PC-3 (cell line): ENCODE data around the gene CPLANE2. TPM values are rescaled to one million over a fixed set of nuclear protein-coding genes. Genes with fewer than 3 reads are reported as not detected.

ENCODE experiments used
- ATAC-seq: fragments of 200-7000 bp; cut with Tn5 transposase; 2 replicates; pipeline ENCODE4 v1.9.1; 2020; ENCODE audit warnings: mild to moderate bottlenecking, moderate library complexity
- BruUV-seq: library from RNA; stranded (reverse); fragments of 400-500 nt; replicated peaks from 2 replicates; lab custom pipeline; 2021; lab: Mats Ljungman, UMichigan
- CTCF ChIA-PET: fragments of 300-600 bp; sonication (Branson Sonifier 250); formaldehyde crosslinking; loops from one replicate; lab custom pipeline; 2022; ENCODE audit warnings: antibody characterized with exemption; lab: Charles Lee
- POLR2A ChIA-PET: fragments of 300-600 bp; sonication (Branson Sonifier 250); formaldehyde crosslinking; loops from one replicate; lab custom pipeline; 2022; ENCODE audit warnings: antibody characterized with exemption; ENCODE audit not compliant: unreplicated experiment; lab: Charles Lee
- DNase-seq: peaks from one replicate; pipeline ENCODE4 v3.0.0-alpha.2; 2015
- H2AFZ ChIP-seq: fragments of 300-600 bp; sonication (generic); 2 replicates; pipeline ENCODE4 v1.6.0; 2016; ENCODE audit warnings: antibody characterized with exemption, low read length
- H3F3A ChIP-seq: fragments of 300-600 bp; sonication (generic); one replicate; pipeline ENCODE4 v1.6.0; 2017; ENCODE audit warnings: antibody characterized with exemption, low read length, control low read depth, mild to moderate bottlenecking; ENCODE audit not compliant: unreplicated experiment
- H3K27ac ChIP-seq: fragments of 300-600 bp; sonication (generic); 2 replicates; pipeline ENCODE4 v1.5.1; 2016; ENCODE audit warnings: mild to moderate bottlenecking, low read length
- H3K27me3 ChIP-seq: fragments of 300-600 bp; sonication (generic); 2 replicates; pipeline ENCODE4 v1.6.1; 2016; ENCODE audit warnings: low read length, mixed read lengths
- H3K36me3 ChIP-seq: fragments of 300-600 bp; sonication (generic); 2 replicates; pipeline ENCODE4 v1.6.1; 2016; ENCODE audit warnings: low read depth, mixed run types, low read length, mixed read lengths
- H3K4me1 ChIP-seq: fragments of 300-600 bp; sonication (generic); 2 replicates; pipeline ENCODE4 v1.5.1; 2016; ENCODE audit warnings: low read length; ENCODE audit not compliant: insufficient read depth
- H3K4me2 ChIP-seq: fragments of 300-600 bp; sonication (generic); 2 replicates; pipeline ENCODE4 v1.6.0; 2016; ENCODE audit warnings: low read length
- H3K4me3 ChIP-seq: fragments of 300-600 bp; sonication (generic); 2 replicates; pipeline ENCODE4 v1.5.1; 2016; ENCODE audit warnings: mild to moderate bottlenecking, low read length, mixed read lengths
- H3K79me2 ChIP-seq: fragments of 300-600 bp; sonication (generic); 2 replicates; pipeline ENCODE4 v1.6.1; 2017; ENCODE audit warnings: low read length, mixed read lengths
- H3K9ac ChIP-seq: fragments of 300-600 bp; sonication (generic); 2 replicates; pipeline ENCODE4 v1.6.0; 2016; ENCODE audit warnings: mild to moderate bottlenecking, low read length
- H3K9me2 ChIP-seq: fragments of 300-600 bp; sonication (generic); replicated peaks from 2 replicates; pipeline ENCODE4 v1.6.1; 2016; ENCODE audit warnings: mixed run types, low read length, mixed read lengths
- H3K9me3 ChIP-seq: fragments of 300-600 bp; sonication (generic); 2 replicates; pipeline ENCODE4 v1.6.1; 2016; ENCODE audit warnings: low read length, mixed read lengths
- H4K20me1 ChIP-seq: fragments of 300-600 bp; sonication (generic); 2 replicates; pipeline ENCODE4 v1.6.1; 2016; ENCODE audit warnings: low read length, mixed read lengths
- CTCF ChIP-seq: fragments of 300-600 bp; sonication (generic); conservative IDR thresholded peaks from 2 replicates; pipeline ENCODE4 v1.5.1; 2017; ENCODE audit warnings: antibody characterized with exemption, low read depth, mild to moderate bottlenecking, low read length
- EZH2 ChIP-seq: fragments of 300-600 bp; sonication (generic); IDR thresholded peaks from one replicate; pipeline ENCODE4 v1.6.1; 2017; ENCODE audit warnings: antibody characterized with exemption, mild to moderate bottlenecking, low read length; ENCODE audit not compliant: unreplicated experiment
- EZH2phosphoT487 ChIP-seq: fragments of 300-600 bp; sonication (generic); IDR thresholded peaks from 2 replicates; pipeline ENCODE4 v1.6.1; 2018; ENCODE audit warnings: mild to moderate bottlenecking, antibody characterized with exemption, low read length, borderline replicate concordance
- intact Hi-C: fragments of 100-400 bp; cut with micrococcal nuclease; formaldehyde crosslinking; loops from 2 replicates; pipeline ENCODE4 v1.9.0; 2023
- total RNA-seq: library from RNA; depleted of rRNA; stranded (reverse); fragments of >200 nt; gene quantifications from 2 replicates; pipeline ENCODE4 v1.2.3, GENCODE V29; 2014

Gene CPLANE2
- total RNA-seq, 1 experiment from 2014 or later, result 9.6 TPM

GRCh38 chr1:16210581-16210980, 26.4 kb downstream of the CPLANE2 start:
- peaks cover 6% of the 10 kb centered on the region; the same call in 1 of the 2 replicates for H3K79me2 ChIP-seq

GRCh38 chr1:16209847-16210407, 27.1 kb downstream of the CPLANE2 start:
- H2AFZ ChIP-seq, result no peak overlapping the region
- no peaks in the 10 kb centered on the region for H4K20me1 ChIP-seq
- DNase-seq (no peak), ATAC-seq (no peak)
- H3K4me2 ChIP-seq, result no peak overlapping the region
- no peaks in the 10 kb centered on the region for H3K9me2 ChIP-seq
- POLR2A ChIA-PET, result no interaction called here
- BruUV-seq, result no TSS peak
- H3K9ac ChIP-seq, result no peak overlapping the region
- no peak for TF ChIP-seq CTCF
- peaks cover 18% of the 10 kb centered on the region for H3K4me1 ChIP-seq
- CTCF ChIA-PET, result no interaction called here
- H3K27ac ChIP-seq, result no peak overlapping the region
- no peak overlapping the region for H3K4me3 ChIP-seq
- no peaks in the 10 kb centered on the region for H3F3A ChIP-seq
- intact Hi-C loops, result loop anchor here (5.0 kb wide), 1 partner anchor 32 kb away; no protein-coding TSS in a partner anchor
- H3K27me3 ChIP-seq, result no peaks in the 10 kb centered on the region
- no peaks in the 10 kb centered on the region for H3K36me3 ChIP-seq
- no peaks in the 10 kb centered on the region for H3K9me3 ChIP-seq
- H3K79me2 ChIP-seq, result peaks cover 6% of the 10 kb centered on the region; the same call in 1 of the 2 replicates

More at GRCh38 chr1:16210581-16210980, 26.4 kb downstream of the CPLANE2 start:
- Histone ChIP-seq H3K4me2 (no peak overlapping the region), H3K9ac (no peak overlapping the region), H4K20me1 (no peaks in the 10 kb centered on the region), H3K27me3 (no peaks in the 10 kb centered on the region), H3K36me3 (no peaks in the 10 kb centered on the region), H3K27ac (no peak overlapping the region), H3K4me3 (no peak overlapping the region), H3K4me1 (peaks cover 18% of the 10 kb centered on the region), H3F3A (no peaks in the 10 kb centered on the region), H3K9me2 (no peaks in the 10 kb centered on the region), H3K9me3 (no peaks in the 10 kb centered on the region), H2AFZ (no peak overlapping the region)
- TF ChIP-seq CTCF (no peak), EZH2 (no peak), EZH2phosphoT487 (no peak)
- ChIA-PET CTCF (no interaction called here), POLR2A (no interaction called here)
- no peak for ATAC-seq
- BruUV-seq, result no TSS peak
- intact Hi-C loops, result no loop called here
- DNase-seq, result no peak

GRCh38 chr1:16209132-16209846, 27.7 kb downstream of the CPLANE2 start:
- POLR2A ChIA-PET, result no interaction called here
- no peak for ATAC-seq
- Histone ChIP-seq H3K27me3 (no peaks in the 10 kb centered on the region), H3K4me2 (no peak overlapping the region), H3K9me2 (no peaks in the 10 kb centered on the region), H3K9me3 (no peaks in the 10 kb centered on the region), H3K27ac (no peak overlapping the region), H3F3A (no peaks in the 10 kb centered on the region), H3K79me2 (peaks cover 6% of the 10 kb centered on the region; the same call in 1 of the 2 replicates), H2AFZ (no peak overlapping the region), H3K4me3 (no peak overlapping the region), H3K4me1 (peaks cover 18% of the 10 kb centered on the region), H3K36me3 (no peaks in the 10 kb centered on the region), H4K20me1 (no peaks in the 10 kb centered on the region), H3K9ac (no peak overlapping the region)
- no peak for TF ChIP-seq EZH2
- TF ChIP-seq CTCF, result no peak
- no peak for TF ChIP-seq EZH2phosphoT487
- CTCF ChIA-PET, result no interaction called here
- no peak for DNase-seq
- no TSS peak for BruUV-seq
- intact Hi-C loops, result loop anchor here (5.0 kb wide), 1 partner anchor 33 kb away; no protein-coding TSS in a partner anchor
